GM23248 (cell line): Measurements from ENCODE around the gene KCNQ1OT1. TPM values are rescaled to one million over a fixed set of nuclear protein-coding genes. Genes with fewer than 3 reads are reported as not detected.

Experiments
- DNase-seq: peaks from one replicate; pipeline ENCODE4 v3.0.0-alpha.2; 2015
- H2AFZ ChIP-seq: fragments of 200-600 bp; sonication (generic); 2 replicates; pipeline ENCODE4 v1.6.1; 2016; ENCODE audit warnings: antibody characterized with exemption
- H3F3A ChIP-seq: fragments of 200-600 bp; sonication (generic); 2 replicates; pipeline ENCODE4 v1.6.1; 2016; ENCODE audit warnings: mild to moderate bottlenecking, antibody characterized with exemption, mixed run types; ENCODE audit not compliant: insufficient read depth
- H3K27ac ChIP-seq: fragments of 200-600 bp; sonication (generic); 2 replicates; pipeline ENCODE4 v1.5.1; 2016; ENCODE audit warnings: mild to moderate bottlenecking
- H3K27me3 ChIP-seq: fragments of 200-600 bp; sonication (generic); replicated peaks from 2 replicates; pipeline ENCODE4 v1.6.1; 2016; ENCODE audit warnings: mild to moderate bottlenecking; ENCODE audit not compliant: insufficient read depth
- H3K36me3 ChIP-seq: fragments of 200-600 bp; sonication (generic); 2 replicates; pipeline ENCODE4 v1.6.1; 2016; ENCODE audit warnings: low read depth, mild to moderate bottlenecking
- H3K4me1 ChIP-seq: fragments of 200-600 bp; sonication (generic); 2 replicates; pipeline ENCODE4 v1.6.1; 2016; ENCODE audit warnings: mild to moderate bottlenecking; ENCODE audit not compliant: insufficient read depth
- H3K4me2 ChIP-seq: fragments of 200-600 bp; sonication (generic); one replicate; pipeline ENCODE4 v1.6.1; 2016; ENCODE audit warnings: mild to moderate bottlenecking; ENCODE audit not compliant: unreplicated experiment
- H3K4me3 ChIP-seq: fragments of 200-600 bp; sonication (generic); 2 replicates; pipeline ENCODE4 v1.5.1; 2016; ENCODE audit warnings: mild to moderate bottlenecking
- H3K79me2 ChIP-seq: fragments of 200-600 bp; sonication (generic); 2 replicates; pipeline ENCODE4 v1.6.1; 2016; ENCODE audit warnings: mild to moderate bottlenecking; ENCODE audit not compliant: insufficient read depth
- H3K9ac ChIP-seq: fragments of 200-600 bp; sonication (generic); 2 replicates; pipeline ENCODE4 v1.6.1; 2016; ENCODE audit warnings: mild to moderate bottlenecking
- H3K9me2 ChIP-seq: fragments of 200-600 bp; sonication (generic); 2 replicates; pipeline ENCODE4 v1.6.1; 2016; ENCODE audit warnings: mixed run types, mild to moderate bottlenecking, moderate library complexity; ENCODE audit not compliant: insufficient read depth
- H3K9me3 ChIP-seq: fragments of 200-600 bp; sonication (generic); one replicate; pipeline ENCODE4 v1.6.1; 2017; ENCODE audit warnings: low read depth
- H4K20me1 ChIP-seq: fragments of 200-600 bp; sonication (generic); 2 replicates; pipeline ENCODE4 v1.6.0; 2016; ENCODE audit not compliant: insufficient read depth
- EZH2 ChIP-seq: fragments of 200-600 bp; sonication (generic); IDR thresholded peaks from 2 replicates; pipeline ENCODE4 v1.6.1; 2018; ENCODE audit warnings: antibody characterized with exemption, mild to moderate bottlenecking; ENCODE audit not compliant: insufficient read depth, poor library complexity, severe bottlenecking
- EZH2phosphoT487 ChIP-seq: fragments of 200-600 bp; sonication (generic); IDR thresholded peaks from 2 replicates; pipeline ENCODE4 v1.6.1; 2018; ENCODE audit warnings: antibody characterized with exemption, moderate library complexity, mild to moderate bottlenecking, low read depth; ENCODE audit not compliant: insufficient read depth
- WGBS, 2 experiments: methylation state at CpG; one replicate each; pipeline ENCODE4 v1.1.6; 2015 to 2017; ENCODE audit warnings: low lambda C conversion rate in 2 of 2, low coverage in 1 of 2; ENCODE audit errors: missing lambda C conversion rate in 2 of 2; 5-methylcytosine and 5-hydroxymethylcytosine counted together
- in situ Hi-C: fragments of 300-500 bp; cut with MboI; formaldehyde crosslinking; loops from 2 replicates; pipeline ENCODE4 v1.15.0; 2020
- polyA plus RNA-seq: library from polyadenylated mRNA; unstranded; fragments of >200 nt; fragmentation: Nextera tagmentation; extraction: Ambion mirVana; gene quantifications from 2 replicates; pipeline ENCODE4 v1.2.1, GENCODE V29; 2016
- total RNA-seq: library from RNA; depleted of rRNA; stranded (reverse); fragments of >200 nt; shearing (Covaris generic); gene quantifications from 2 replicates; pipeline ENCODE4 v1.2.3, GENCODE V29; 2014

KCNQ1OT1 gene
- total and polyA plus RNA-seq, 2 experiments from 2014 or later = 0.49 to 0.86 TPM

DNA sequence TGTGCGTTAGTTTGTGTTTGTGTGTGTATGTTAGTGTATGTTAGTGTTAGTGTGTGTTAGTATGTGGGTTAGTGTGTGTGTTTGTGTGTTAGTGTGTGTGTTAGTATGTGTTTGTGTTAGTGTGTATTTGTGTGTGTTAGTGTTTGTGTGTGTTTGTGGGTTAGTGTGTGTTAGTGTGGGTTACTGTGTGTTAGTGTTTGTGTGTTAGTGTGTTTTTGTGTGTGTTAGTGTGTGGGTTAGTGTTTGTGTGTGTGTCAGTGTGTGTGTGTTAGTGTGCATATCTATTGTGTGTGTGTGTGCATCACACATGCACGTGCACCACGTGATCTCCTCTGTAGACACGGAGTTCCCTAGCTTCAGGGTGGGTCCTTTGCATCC is 115.4 kb downstream of the KCNQ1OT1 start:
- TF ChIP-seq EZH2 (no peak), EZH2phosphoT487 (no peak)
- no peak for DNase-seq

DNA sequence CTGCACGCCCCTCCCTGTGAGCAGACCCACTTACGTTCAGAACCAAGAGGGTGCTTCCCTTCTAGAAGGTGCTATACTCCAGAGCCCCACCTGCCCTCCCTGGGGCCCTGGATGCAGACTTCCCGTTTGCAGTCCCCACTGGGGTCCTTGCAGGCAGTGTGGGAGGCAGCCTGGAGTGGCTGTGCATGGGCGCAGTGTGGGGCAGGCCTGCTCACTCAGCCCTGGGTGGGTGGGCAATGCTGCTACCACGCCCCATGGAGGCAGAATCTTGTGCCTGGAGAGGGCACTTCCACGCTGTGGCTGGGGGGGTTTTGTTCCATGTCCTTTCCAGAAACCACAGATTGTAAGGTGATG is 116.2 kb downstream of the KCNQ1OT1 start:
- H3K9me2 ChIP-seq = no peaks in the 10 kb centered on the region
- no peak overlapping the region for H3K27ac ChIP-seq
- H2AFZ ChIP-seq = no peak overlapping the region
- no peak for TF ChIP-seq EZH2phosphoT487
- no peak for TF ChIP-seq EZH2
- no peaks in the 10 kb centered on the region for H3F3A ChIP-seq
- 79 to 81% methylated on average over 6 of the region's 6 CpGs for WGBS, 2 experiments
- no peak overlapping the region for H3K4me3 ChIP-seq
- H3K27me3 ChIP-seq = no peaks in the 10 kb centered on the region
- no peaks in the 10 kb centered on the region for H4K20me1 ChIP-seq
- no peaks in the 10 kb centered on the region for H3K36me3 ChIP-seq
- no peaks in the 10 kb centered on the region for H3K9me3 ChIP-seq
- in situ Hi-C loops = no loop called here
- no peak for DNase-seq
- no peak overlapping the region for H3K4me2 ChIP-seq
- H3K9ac ChIP-seq = no peak overlapping the region
- no peaks in the 10 kb centered on the region for H3K4me1 ChIP-seq
- no peaks in the 10 kb centered on the region for H3K79me2 ChIP-seq

More for the DNA sequence above, 115.4 kb downstream of the KCNQ1OT1 start:
- WGBS, 2 experiments = 58 to 68% methylated on average over 4 of the region's 4 CpGs
- no peaks in the 10 kb centered on the region for H3K36me3 ChIP-seq
- H3K79me2 ChIP-seq = no peaks in the 10 kb centered on the region
- H3K9me2 ChIP-seq = no peaks in the 10 kb centered on the region
- H3F3A ChIP-seq = no peaks in the 10 kb centered on the region
- in situ Hi-C loops = no loop called here
- H3K9me3 ChIP-seq = no peaks in the 10 kb centered on the region
- H3K4me3 ChIP-seq = no peak overlapping the region
- no peaks in the 10 kb centered on the region for H3K27me3 ChIP-seq
- no peak overlapping the region for H2AFZ ChIP-seq
- no peaks in the 10 kb centered on the region for H4K20me1 ChIP-seq
- no peak overlapping the region for H3K27ac ChIP-seq
- no peaks in the 10 kb centered on the region for H3K4me1 ChIP-seq
- H3K9ac ChIP-seq = no peak overlapping the region
- H3K4me2 ChIP-seq = no peak overlapping the region

DNA sequence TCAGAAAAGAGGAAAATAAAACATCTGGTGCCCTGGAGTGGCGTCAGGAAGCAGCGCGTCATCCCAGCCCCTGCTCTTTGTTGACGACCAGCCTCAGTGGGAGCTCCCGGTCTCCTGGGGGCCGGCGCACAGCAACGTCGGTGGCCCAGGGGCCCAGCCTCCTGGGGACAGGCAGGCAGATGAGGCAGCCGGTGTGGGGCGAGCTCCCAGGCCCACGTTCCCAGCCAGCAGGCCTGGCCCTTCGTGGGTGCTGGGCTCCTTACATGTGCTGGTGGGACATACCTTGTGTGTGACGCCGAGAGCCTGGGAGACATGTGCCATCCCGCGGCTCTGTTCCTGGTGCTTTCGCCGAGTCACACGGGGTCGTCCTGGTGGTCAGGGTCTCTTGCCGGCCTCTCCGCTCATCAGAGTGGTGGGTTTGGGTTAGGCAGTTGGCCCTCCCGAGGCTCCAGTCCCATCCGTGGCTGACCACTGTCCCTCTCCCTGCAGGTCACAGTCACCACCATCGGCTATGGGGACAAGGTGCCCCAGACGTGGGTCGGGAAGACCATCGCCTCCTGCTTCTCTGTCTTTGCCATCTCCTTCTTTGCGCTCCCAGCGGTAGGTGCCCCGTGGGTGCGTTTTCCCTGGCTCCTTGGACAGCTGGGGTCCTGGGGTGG is 116.7 kb downstream of the KCNQ1OT1 start:
- H3K36me3 ChIP-seq = no peaks in the 10 kb centered on the region
- TF ChIP-seq EZH2 (no peak), EZH2phosphoT487 (no peak)
- in situ Hi-C loops = no loop called here
- H3K9me3 ChIP-seq = no peaks in the 10 kb centered on the region
- no peaks in the 10 kb centered on the region for H3K9me2 ChIP-seq
- no peaks in the 10 kb centered on the region for H3F3A ChIP-seq
- H3K9ac ChIP-seq = no peak overlapping the region
- 41 to 46% methylated on average over 32 of the region's 33 CpGs for WGBS, 2 experiments
- no peaks in the 10 kb centered on the region for H3K4me1 ChIP-seq
- no peak overlapping the region for H3K4me3 ChIP-seq
- no peak overlapping the region for H3K27ac ChIP-seq
- H4K20me1 ChIP-seq = no peaks in the 10 kb centered on the region
- no peak for DNase-seq
- no peak overlapping the region for H3K4me2 ChIP-seq
- H2AFZ ChIP-seq = no peak overlapping the region
- H3K27me3 ChIP-seq = no peaks in the 10 kb centered on the region
- H3K79me2 ChIP-seq = no peaks in the 10 kb centered on the region

DNA sequence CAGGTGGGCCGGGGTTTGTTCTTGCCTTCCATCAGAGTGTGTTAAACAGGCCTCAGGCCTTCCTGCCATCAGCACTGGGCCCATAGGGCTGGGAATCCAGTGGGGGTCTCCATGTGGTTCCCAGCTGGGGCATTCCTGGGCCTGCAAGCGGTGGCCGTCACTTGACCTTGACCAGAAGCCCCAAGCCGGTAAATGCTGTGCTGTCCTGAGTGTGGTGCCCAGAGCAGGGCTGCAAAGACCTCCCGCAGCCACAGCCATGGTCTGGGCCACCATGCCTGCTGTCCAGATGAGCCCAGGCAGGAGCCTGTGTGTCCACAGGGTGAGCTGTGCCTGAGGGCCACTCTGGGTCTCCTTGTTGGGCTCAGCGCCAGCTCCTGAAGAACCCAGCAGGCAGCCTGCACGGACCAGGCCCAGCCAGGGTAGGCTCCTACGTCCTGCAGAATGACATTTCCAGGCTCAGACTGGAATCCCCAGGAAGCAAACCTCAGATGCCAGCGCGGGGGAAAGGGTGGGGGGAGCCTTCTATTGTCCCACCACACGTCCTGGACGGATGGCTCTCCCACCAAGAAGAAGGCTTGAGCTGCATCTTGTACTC is 117.3 kb downstream of the KCNQ1OT1 start:
- no peaks in the 10 kb centered on the region for H3K4me1 ChIP-seq

More for the DNA sequence above, 117.3 kb downstream of the KCNQ1OT1 start:
- H2AFZ ChIP-seq = no peak overlapping the region
- in situ Hi-C loops = no loop called here
- no peaks in the 10 kb centered on the region for H3K79me2 ChIP-seq
- H3K9me3 ChIP-seq = no peaks in the 10 kb centered on the region
- no peaks in the 10 kb centered on the region for H3K9me2 ChIP-seq
- H3K36me3 ChIP-seq = no peaks in the 10 kb centered on the region
- H3K4me3 ChIP-seq = no peak overlapping the region
- DNase-seq = no peak
- H3K9ac ChIP-seq = no peak overlapping the region
- no peaks in the 10 kb centered on the region for H3F3A ChIP-seq
- WGBS, 2 experiments = 31 to 41% methylated on average over 11 to 12 of the region's 12 CpGs
- H4K20me1 ChIP-seq = no peaks in the 10 kb centered on the region
- H3K27ac ChIP-seq = no peak overlapping the region
- H3K4me2 ChIP-seq = no peak overlapping the region
- TF ChIP-seq EZH2phosphoT487 = no peak
- no peak for TF ChIP-seq EZH2
- H3K27me3 ChIP-seq = no peaks in the 10 kb centered on the region
